BE2C (cell line): ENCODE measurements around the gene GNB2.

Experiments used
- DNase-seq: peaks from one replicate; pipeline ENCODE4 v3.0.0-alpha.2; 2020
- H3K27me3 ChIP-seq: fragments of 250-450 bp; sonication (Bioruptor Pico); 2 replicates; pipeline ENCODE4 v1.5.1; 2020; ENCODE audit warnings: mild to moderate bottlenecking
- H3K36me3 ChIP-seq: fragments of 250-450 bp; sonication (Bioruptor Pico); 2 replicates; pipeline ENCODE4 v1.5.1; 2020; ENCODE audit warnings: mild to moderate bottlenecking
- H3K4me1 ChIP-seq: fragments of 250-450 bp; sonication (Bioruptor Pico); 2 replicates; pipeline ENCODE4 v1.5.1; 2020
- H3K4me3 ChIP-seq: 2 replicates; pipeline ENCODE4 v1.5.1; 2011; ENCODE audit warnings: low read depth, low read length
- H3K9me3 ChIP-seq: fragments of 250-450 bp; sonication (Bioruptor Pico); 2 replicates; pipeline ENCODE4 v1.5.1; 2020
- TF ChIP-seq, protein P1 (sequence below): IDR thresholded peaks from 2 replicates; pipeline ENCODE4 v1.5.1; 2012; ENCODE audit warnings: mild to moderate bottlenecking, low read depth, low read length

The GNB2 gene

GRCh38 chr7:100675581-100676350 is 2.2 kb downstream of the GNB2 start:
- Histone ChIP-seq H3K27me3 (no peaks in the 10 kb centered on the region), H3K36me3 (peaks cover 37% of the 10 kb centered on the region), H3K4me3 (peak overlapping the region; percentile 92), H3K4me1 (peaks cover 21% of the 10 kb centered on the region), H3K9me3 (no peaks in the 10 kb centered on the region)
- peak; percentile 84 for DNase-seq
- TF ChIP-seq, protein P1, sequence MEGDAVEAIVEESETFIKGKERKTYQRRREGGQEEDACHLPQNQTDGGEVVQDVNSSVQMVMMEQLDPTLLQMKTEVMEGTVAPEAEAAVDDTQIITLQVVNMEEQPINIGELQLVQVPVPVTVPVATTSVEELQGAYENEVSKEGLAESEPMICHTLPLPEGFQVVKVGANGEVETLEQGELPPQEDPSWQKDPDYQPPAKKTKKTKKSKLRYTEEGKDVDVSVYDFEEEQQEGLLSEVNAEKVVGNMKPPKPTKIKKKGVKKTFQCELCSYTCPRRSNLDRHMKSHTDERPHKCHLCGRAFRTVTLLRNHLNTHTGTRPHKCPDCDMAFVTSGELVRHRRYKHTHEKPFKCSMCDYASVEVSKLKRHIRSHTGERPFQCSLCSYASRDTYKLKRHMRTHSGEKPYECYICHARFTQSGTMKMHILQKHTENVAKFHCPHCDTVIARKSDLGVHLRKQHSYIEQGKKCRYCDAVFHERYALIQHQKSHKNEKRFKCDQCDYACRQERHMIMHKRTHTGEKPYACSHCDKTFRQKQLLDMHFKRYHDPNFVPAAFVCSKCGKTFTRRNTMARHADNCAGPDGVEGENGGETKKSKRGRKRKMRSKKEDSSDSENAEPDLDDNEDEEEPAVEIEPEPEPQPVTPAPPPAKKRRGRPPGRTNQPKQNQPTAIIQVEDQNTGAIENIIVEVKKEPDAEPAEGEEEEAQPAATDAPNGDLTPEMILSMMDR, result no peak

- peak overlapping the region; percentile 92 for H3K4me3 ChIP-seq
- TF ChIP-seq, protein P1, result no peak
- no peaks in the 10 kb centered on the region for H3K9me3 ChIP-seq
- no peak for DNase-seq
- peaks cover 21% of the 10 kb centered on the region for H3K4me1 ChIP-seq
- H3K27me3 ChIP-seq, result no peaks in the 10 kb centered on the region
- H3K36me3 ChIP-seq, result peaks cover 42% of the 10 kb centered on the region
These were observed 3.2 kb downstream of the GNB2 start for GRCh38 chr7:100676501-100677306.

GRCh38 chr7:100677308-100678267 is 4.0 kb downstream of the GNB2 start:
- TF ChIP-seq, protein P1, result no peak
- no peaks in the 10 kb centered on the region for H3K9me3 ChIP-seq
- no peaks in the 10 kb centered on the region for H3K27me3 ChIP-seq
- peaks cover 51% of the 10 kb centered on the region for H3K36me3 ChIP-seq
- H3K4me1 ChIP-seq, result peaks cover 23% of the 10 kb centered on the region
- no peak for DNase-seq
- H3K4me3 ChIP-seq, result no peak overlapping the region

- Histone ChIP-seq H3K36me3 (peaks cover 60% of the 10 kb centered on the region), H3K27me3 (no peaks in the 10 kb centered on the region), H3K4me1 (peaks cover 23% of the 10 kb centered on the region), H3K9me3 (no peaks in the 10 kb centered on the region), H3K4me3 (no peak overlapping the region)
- no peak for DNase-seq
- TF ChIP-seq, protein P1, result no peak
These were observed 4.9 kb downstream of the GNB2 start for GRCh38 chr7:100678291-100678984.

- Histone ChIP-seq H3K4me3 (no peak overlapping the region), H3K4me1 (peaks cover 23% of the 10 kb centered on the region), H3K36me3 (peaks cover 68% of the 10 kb centered on the region), H3K27me3 (no peaks in the 10 kb centered on the region), H3K9me3 (no peaks in the 10 kb centered on the region)
- peak; percentile 53 for DNase-seq
- TF ChIP-seq, protein P1, result no peak
These were observed 5.8 kb downstream of the GNB2 start for GRCh38 chr7:100679129-100679926.
